Measurements from ENCODE around the gene CMAS. TPM values are rescaled to one million over a fixed set of nuclear protein-coding genes. Genes with fewer than 3 reads are reported as not detected.

The CMAS gene
- total and polyA plus RNA-seq, 2 of the 8 experiments (the other 6 are each of a cell fraction or from before 2014, with no cell fraction given): 13.2 to 59.8 TPM

- TF ChIP-seq, protein P1, sequence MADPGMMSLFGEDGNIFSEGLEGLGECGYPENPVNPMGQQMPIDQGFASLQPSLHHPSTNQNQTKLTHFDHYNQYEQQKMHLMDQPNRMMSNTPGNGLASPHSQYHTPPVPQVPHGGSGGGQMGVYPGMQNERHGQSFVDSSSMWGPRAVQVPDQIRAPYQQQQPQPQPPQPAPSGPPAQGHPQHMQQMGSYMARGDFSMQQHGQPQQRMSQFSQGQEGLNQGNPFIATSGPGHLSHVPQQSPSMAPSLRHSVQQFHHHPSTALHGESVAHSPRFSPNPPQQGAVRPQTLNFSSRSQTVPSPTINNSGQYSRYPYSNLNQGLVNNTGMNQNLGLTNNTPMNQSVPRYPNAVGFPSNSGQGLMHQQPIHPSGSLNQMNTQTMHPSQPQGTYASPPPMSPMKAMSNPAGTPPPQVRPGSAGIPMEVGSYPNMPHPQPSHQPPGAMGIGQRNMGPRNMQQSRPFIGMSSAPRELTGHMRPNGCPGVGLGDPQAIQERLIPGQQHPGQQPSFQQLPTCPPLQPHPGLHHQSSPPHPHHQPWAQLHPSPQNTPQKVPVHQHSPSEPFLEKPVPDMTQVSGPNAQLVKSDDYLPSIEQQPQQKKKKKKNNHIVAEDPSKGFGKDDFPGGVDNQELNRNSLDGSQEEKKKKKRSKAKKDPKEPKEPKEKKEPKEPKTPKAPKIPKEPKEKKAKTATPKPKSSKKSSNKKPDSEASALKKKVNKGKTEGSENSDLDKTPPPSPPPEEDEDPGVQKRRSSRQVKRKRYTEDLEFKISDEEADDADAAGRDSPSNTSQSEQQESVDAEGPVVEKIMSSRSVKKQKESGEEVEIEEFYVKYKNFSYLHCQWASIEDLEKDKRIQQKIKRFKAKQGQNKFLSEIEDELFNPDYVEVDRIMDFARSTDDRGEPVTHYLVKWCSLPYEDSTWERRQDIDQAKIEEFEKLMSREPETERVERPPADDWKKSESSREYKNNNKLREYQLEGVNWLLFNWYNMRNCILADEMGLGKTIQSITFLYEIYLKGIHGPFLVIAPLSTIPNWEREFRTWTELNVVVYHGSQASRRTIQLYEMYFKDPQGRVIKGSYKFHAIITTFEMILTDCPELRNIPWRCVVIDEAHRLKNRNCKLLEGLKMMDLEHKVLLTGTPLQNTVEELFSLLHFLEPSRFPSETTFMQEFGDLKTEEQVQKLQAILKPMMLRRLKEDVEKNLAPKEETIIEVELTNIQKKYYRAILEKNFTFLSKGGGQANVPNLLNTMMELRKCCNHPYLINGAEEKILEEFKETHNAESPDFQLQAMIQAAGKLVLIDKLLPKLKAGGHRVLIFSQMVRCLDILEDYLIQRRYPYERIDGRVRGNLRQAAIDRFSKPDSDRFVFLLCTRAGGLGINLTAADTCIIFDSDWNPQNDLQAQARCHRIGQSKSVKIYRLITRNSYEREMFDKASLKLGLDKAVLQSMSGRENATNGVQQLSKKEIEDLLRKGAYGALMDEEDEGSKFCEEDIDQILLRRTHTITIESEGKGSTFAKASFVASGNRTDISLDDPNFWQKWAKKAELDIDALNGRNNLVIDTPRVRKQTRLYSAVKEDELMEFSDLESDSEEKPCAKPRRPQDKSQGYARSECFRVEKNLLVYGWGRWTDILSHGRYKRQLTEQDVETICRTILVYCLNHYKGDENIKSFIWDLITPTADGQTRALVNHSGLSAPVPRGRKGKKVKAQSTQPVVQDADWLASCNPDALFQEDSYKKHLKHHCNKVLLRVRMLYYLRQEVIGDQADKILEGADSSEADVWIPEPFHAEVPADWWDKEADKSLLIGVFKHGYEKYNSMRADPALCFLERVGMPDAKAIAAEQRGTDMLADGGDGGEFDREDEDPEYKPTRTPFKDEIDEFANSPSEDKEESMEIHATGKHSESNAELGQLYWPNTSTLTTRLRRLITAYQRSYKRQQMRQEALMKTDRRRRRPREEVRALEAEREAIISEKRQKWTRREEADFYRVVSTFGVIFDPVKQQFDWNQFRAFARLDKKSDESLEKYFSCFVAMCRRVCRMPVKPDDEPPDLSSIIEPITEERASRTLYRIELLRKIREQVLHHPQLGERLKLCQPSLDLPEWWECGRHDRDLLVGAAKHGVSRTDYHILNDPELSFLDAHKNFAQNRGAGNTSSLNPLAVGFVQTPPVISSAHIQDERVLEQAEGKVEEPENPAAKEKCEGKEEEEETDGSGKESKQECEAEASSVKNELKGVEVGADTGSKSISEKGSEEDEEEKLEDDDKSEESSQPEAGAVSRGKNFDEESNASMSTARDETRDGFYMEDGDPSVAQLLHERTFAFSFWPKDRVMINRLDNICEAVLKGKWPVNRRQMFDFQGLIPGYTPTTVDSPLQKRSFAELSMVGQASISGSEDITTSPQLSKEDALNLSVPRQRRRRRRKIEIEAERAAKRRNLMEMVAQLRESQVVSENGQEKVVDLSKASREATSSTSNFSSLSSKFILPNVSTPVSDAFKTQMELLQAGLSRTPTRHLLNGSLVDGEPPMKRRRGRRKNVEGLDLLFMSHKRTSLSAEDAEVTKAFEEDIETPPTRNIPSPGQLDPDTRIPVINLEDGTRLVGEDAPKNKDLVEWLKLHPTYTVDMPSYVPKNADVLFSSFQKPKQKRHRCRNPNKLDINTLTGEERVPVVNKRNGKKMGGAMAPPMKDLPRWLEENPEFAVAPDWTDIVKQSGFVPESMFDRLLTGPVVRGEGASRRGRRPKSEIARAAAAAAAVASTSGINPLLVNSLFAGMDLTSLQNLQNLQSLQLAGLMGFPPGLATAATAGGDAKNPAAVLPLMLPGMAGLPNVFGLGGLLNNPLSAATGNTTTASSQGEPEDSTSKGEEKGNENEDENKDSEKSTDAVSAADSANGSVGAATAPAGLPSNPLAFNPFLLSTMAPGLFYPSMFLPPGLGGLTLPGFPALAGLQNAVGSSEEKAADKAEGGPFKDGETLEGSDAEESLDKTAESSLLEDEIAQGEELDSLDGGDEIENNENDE (IDR thresholded peaks at IDR 0.05; ENCODE audit: insufficient replicate concordance, low read length): no peak
- no peak for TF ChIP-seq TAF7 (optimal IDR thresholded peaks at IDR 0.05; ENCODE audit: borderline replicate concordance, low read depth, low read length)
- no peak for TF ChIP-seq BRCA1 (IDR thresholded peaks at IDR 0.05; ENCODE audit: low read depth, low read length)
- TF ChIP-seq SP1 (IDR thresholded peaks at IDR 0.05; ENCODE audit: low read depth, low read length): no peak
- no peak for TF ChIP-seq EGR1 (IDR thresholded peaks at IDR 0.05; ENCODE audit: borderline replicate concordance, low read depth, low read length)
- TF ChIP-seq JUND (IDR thresholded peaks at IDR 0.05; ENCODE audit: low read length): no peak
- no peak for TF ChIP-seq SAP30 (IDR thresholded peaks at IDR 0.05; ENCODE audit: insufficient read depth, insufficient replicate concordance, low read length)
- no peak for TF ChIP-seq SRF (IDR thresholded peaks at IDR 0.05; ENCODE audit: low read depth, low read length)
- no peak for TF ChIP-seq NANOG (IDR thresholded peaks at IDR 0.05; ENCODE audit: insufficient read depth, low read depth, low read length, poor library complexity, severe bottlenecking)
- TF ChIP-seq SIN3A (conservative IDR thresholded peaks at IDR 0.05 in 1 of 2, IDR thresholded peaks at IDR 0.05 in 1 of 2; ENCODE audit: low read depth in 1 of 2, low read length in 2 of 2): no peak
- no peak for TF ChIP-seq YY1 (IDR thresholded peaks at IDR 0.05; ENCODE audit: low read depth, low read length)
Observed at GRCh38 chr12:22088886-22089285, 42.9 kb downstream of the CMAS start (continued).
